Measurements from ENCODE around the gene RNF141.

RNF141 gene

GRCh38 chr11:10541561-10541930, 559 bp upstream of the RNF141 start:
- no peak for DNase-seq (ENCODE audit: low read depth, low spot score)
- Histone ChIP-seq H3K9ac (ENCODE audit: insufficient read length) (peak overlapping the region; percentile 91), H3K27ac (peak overlapping the region; percentile 62), H3K9me3 (ENCODE audit: low read depth, low read length) (peaks cover 5% of the 10 kb centered on the region; the same call in 1 of the 2 replicates), H3K4me3 (peak overlapping the region; percentile 78), H3K36me3 (ENCODE audit: insufficient read depth, low read length) (peaks cover 6% of the 10 kb centered on the region; the same call in 1 of the 2 replicates)
- TF ChIP-seq EZH2 (IDR thresholded peaks at IDR 0.05) (no peak), POLR2AphosphoS5 (IDR thresholded peaks at IDR 0.05; ENCODE audit: borderline replicate concordance, low read depth, low read length) (no peak), FOXP2 (optimal IDR thresholded peaks at IDR 0.05; ENCODE audit: control extremely low read depth, extremely low read length, insufficient read depth) (no peak)

GRCh38 chr11:10540546-10540914, 457 bp downstream of the RNF141 start:
- peaks cover 3% of the 10 kb centered on the region; the same call in 1 of the 2 replicates for H3K36me3 ChIP-seq (ENCODE audit: insufficient read depth, low read length)
- no peak for DNase-seq (ENCODE audit: low read depth, low spot score)

GRCh38 chr11:10539339-10539738, 1.6 kb downstream of the RNF141 start:
- no peak for DNase-seq (ENCODE audit: low read depth, low spot score)
- H3K36me3 ChIP-seq (ENCODE audit: insufficient read depth, low read length) = 0 out of 2 replicates have a peak, but pooled peaks cover 3% of the 10 kb centered on the region
- H3K9me3 ChIP-seq (ENCODE audit: low read depth, low read length) = no peaks in the 10 kb centered on the region
- peak overlapping the region; percentile 78 for H3K4me3 ChIP-seq
- H3K9ac ChIP-seq (ENCODE audit: insufficient read length) = peak overlapping the region; percentile 91
- peak overlapping the region; percentile 59 for H3K27ac ChIP-seq
- no peak for TF ChIP-seq FOXP2 (optimal IDR thresholded peaks at IDR 0.05; ENCODE audit: control extremely low read depth, extremely low read length, insufficient read depth)
- TF ChIP-seq POLR2AphosphoS5 (IDR thresholded peaks at IDR 0.05; ENCODE audit: borderline replicate concordance, low read depth, low read length) = no peak
- no peak for TF ChIP-seq EZH2 (IDR thresholded peaks at IDR 0.05)

More at GRCh38 chr11:10540546-10540914, 457 bp downstream of the RNF141 start:
- peak overlapping the region; percentile 91 for H3K9ac ChIP-seq (ENCODE audit: insufficient read length)
- TF ChIP-seq EZH2 (IDR thresholded peaks at IDR 0.05) (no peak), POLR2AphosphoS5 (IDR thresholded peaks at IDR 0.05; ENCODE audit: borderline replicate concordance, low read depth, low read length) (no peak), FOXP2 (optimal IDR thresholded peaks at IDR 0.05; ENCODE audit: control extremely low read depth, extremely low read length, insufficient read depth) (no peak)
- peak overlapping the region; percentile 65; the same call in 1 of the 2 replicates for H3K27ac ChIP-seq
- no peaks in the 10 kb centered on the region for H3K9me3 ChIP-seq (ENCODE audit: low read depth, low read length)
- peak overlapping the region; percentile 78 for H3K4me3 ChIP-seq

DNA sequence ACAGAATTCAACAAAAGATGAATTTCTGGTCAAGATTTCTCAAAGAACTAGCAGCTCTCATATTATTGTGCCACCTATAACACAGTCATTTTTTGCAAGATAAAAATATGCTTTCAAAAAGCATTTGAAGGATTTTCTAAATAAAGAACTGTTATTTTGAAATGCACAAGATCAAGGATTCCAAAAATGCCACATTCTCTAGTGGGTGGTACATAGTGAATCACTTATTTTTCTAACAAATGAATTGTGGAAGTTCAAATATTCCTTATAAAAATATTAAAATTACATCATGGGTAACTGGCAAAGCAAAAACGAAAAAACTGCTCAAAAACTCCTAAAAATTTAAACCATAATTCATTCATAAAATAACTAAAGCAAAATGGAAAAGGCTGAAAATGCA, 2.1 kb downstream of the RNF141 start:
- TF ChIP-seq POLR2AphosphoS5 (IDR thresholded peaks at IDR 0.05; ENCODE audit: borderline replicate concordance, low read depth, low read length) (no peak), FOXP2 (optimal IDR thresholded peaks at IDR 0.05; ENCODE audit: control extremely low read depth, extremely low read length, insufficient read depth) (no peak), EZH2 (IDR thresholded peaks at IDR 0.05) (no peak)
- DNase-seq (ENCODE audit: low read depth, low spot score) = no peak
- H3K9me3 ChIP-seq (ENCODE audit: low read depth, low read length) = no peaks in the 10 kb centered on the region
- peaks cover 7% of the 10 kb centered on the region for H3K36me3 ChIP-seq (ENCODE audit: insufficient read depth, low read length)
- H3K9ac ChIP-seq (ENCODE audit: insufficient read length) = peak overlapping the region; percentile 65
- peak overlapping the region; percentile 59 for H3K27ac ChIP-seq
- peak overlapping the region; percentile 78 for H3K4me3 ChIP-seq

DNA sequence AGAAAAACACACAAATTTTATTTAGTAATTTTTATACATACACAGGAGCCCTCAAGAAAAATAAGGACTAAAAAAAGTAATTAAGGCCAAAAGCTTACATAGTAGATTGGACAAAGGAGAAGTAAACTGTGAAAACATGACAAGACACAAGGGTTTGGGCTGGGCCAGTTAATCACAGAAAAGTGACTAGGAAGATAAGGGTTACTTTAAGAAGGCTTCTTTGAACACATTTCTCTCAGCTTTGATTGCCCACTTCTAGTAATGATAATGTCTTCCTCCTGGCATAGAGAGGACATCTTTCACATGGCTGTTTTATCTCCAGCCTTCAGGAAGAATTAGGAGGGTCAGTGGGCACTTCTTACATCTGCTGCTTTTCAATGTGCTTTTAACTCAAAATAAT, 3.4 kb downstream of the RNF141 start:
- no peak overlapping the region for H3K9ac ChIP-seq (ENCODE audit: insufficient read length)
- TF ChIP-seq EZH2 (IDR thresholded peaks at IDR 0.05) (no peak), POLR2AphosphoS5 (IDR thresholded peaks at IDR 0.05; ENCODE audit: borderline replicate concordance, low read depth, low read length) (no peak), FOXP2 (optimal IDR thresholded peaks at IDR 0.05; ENCODE audit: control extremely low read depth, extremely low read length, insufficient read depth) (no peak)
- H3K36me3 ChIP-seq (ENCODE audit: insufficient read depth, low read length) = peaks cover 18% of the 10 kb centered on the region
- H3K27ac ChIP-seq = peak overlapping the region; percentile 51; the same call in 1 of the 2 replicates
- DNase-seq (ENCODE audit: low read depth, low spot score) = no peak
- H3K9me3 ChIP-seq (ENCODE audit: low read depth, low read length) = no peaks in the 10 kb centered on the region
- H3K4me3 ChIP-seq = no peak overlapping the region

GRCh38 chr11:10534316-10534715, 6.7 kb downstream of the RNF141 start:
- no peak overlapping the region for H3K27ac ChIP-seq
- TF ChIP-seq FOXP2 (optimal IDR thresholded peaks at IDR 0.05; ENCODE audit: control extremely low read depth, extremely low read length, insufficient read depth) (no peak), POLR2AphosphoS5 (IDR thresholded peaks at IDR 0.05; ENCODE audit: borderline replicate concordance, low read depth, low read length) (no peak), EZH2 (IDR thresholded peaks at IDR 0.05) (no peak)
- no peak for DNase-seq (ENCODE audit: low read depth, low spot score)

DNA sequence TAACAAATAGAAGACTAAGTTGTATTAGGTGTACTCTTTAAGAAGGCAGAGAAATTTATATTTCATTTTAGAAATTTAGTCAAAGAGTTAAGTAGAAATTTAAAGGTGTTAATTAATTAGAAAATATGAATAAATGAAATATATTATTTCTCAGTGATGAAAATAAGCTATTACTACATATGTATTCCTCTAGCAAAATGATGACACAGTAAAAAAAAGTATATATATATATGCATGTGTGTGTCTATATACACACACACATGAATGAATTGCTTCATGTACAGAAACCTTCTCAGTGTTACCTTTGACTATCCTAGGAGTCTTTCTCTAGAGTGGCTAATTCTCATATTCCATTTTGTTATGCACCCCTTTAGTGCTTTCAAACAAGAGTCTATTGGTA, 7.7 kb downstream of the RNF141 start:
- H3K36me3 ChIP-seq (ENCODE audit: insufficient read depth, low read length) = peaks cover 55% of the 10 kb centered on the region
- no peak overlapping the region for H3K27ac ChIP-seq
- H3K9me3 ChIP-seq (ENCODE audit: low read depth, low read length) = no peaks in the 10 kb centered on the region
- no peak overlapping the region for H3K9ac ChIP-seq (ENCODE audit: insufficient read length)
- H3K4me3 ChIP-seq = no peak overlapping the region
- TF ChIP-seq EZH2 (IDR thresholded peaks at IDR 0.05) (no peak), FOXP2 (optimal IDR thresholded peaks at IDR 0.05; ENCODE audit: control extremely low read depth, extremely low read length, insufficient read depth) (no peak), POLR2AphosphoS5 (IDR thresholded peaks at IDR 0.05; ENCODE audit: borderline replicate concordance, low read depth, low read length) (no peak)
- DNase-seq (ENCODE audit: low read depth, low spot score) = no peak

More at GRCh38 chr11:10534316-10534715, 6.7 kb downstream of the RNF141 start:
- Histone ChIP-seq H3K9me3 (ENCODE audit: low read depth, low read length) (no peaks in the 10 kb centered on the region), H3K36me3 (ENCODE audit: insufficient read depth, low read length) (peaks cover 47% of the 10 kb centered on the region), H3K9ac (ENCODE audit: insufficient read length) (no peak overlapping the region), H3K4me3 (no peak overlapping the region)

DNA sequence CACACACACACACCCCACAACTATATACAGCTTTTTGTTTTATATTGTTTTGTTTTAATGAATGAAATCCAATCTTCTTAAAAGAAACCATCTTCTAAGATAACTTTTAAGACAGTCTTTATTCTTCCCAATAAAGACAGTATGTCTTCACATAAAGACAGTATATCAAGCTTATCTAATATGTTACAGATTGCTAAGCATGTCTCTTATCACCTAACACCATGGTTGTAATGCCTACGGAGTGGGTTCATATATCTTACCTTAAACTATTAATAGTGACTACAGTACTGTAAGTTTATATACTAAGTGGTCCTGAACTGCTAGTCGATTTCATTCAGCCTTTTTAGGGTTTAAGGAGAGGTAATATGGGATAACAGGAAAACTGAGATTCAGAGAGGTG, 8.5 kb downstream of the RNF141 start:
- no peak overlapping the region for H3K27ac ChIP-seq
- TF ChIP-seq POLR2AphosphoS5 (IDR thresholded peaks at IDR 0.05; ENCODE audit: borderline replicate concordance, low read depth, low read length) (no peak), FOXP2 (optimal IDR thresholded peaks at IDR 0.05; ENCODE audit: control extremely low read depth, extremely low read length, insufficient read depth) (no peak), EZH2 (IDR thresholded peaks at IDR 0.05) (no peak)
- H3K36me3 ChIP-seq (ENCODE audit: insufficient read depth, low read length) = peaks cover 58% of the 10 kb centered on the region
- DNase-seq (ENCODE audit: low read depth, low spot score) = no peak
- H3K9ac ChIP-seq (ENCODE audit: insufficient read length) = no peak overlapping the region
- no peaks in the 10 kb centered on the region for H3K9me3 ChIP-seq (ENCODE audit: low read depth, low read length)
- no peak overlapping the region for H3K4me3 ChIP-seq

- Histone ChIP-seq H3K9ac (ENCODE audit: insufficient read length) (no peak overlapping the region), H3K9me3 (ENCODE audit: low read depth, low read length) (no peaks in the 10 kb centered on the region), H3K27ac (peak overlapping the region; percentile 91), H3K36me3 (ENCODE audit: insufficient read depth, low read length) (peaks cover 85% of the 10 kb centered on the region), H3K4me3 (no peak overlapping the region)
- DNase-seq (ENCODE audit: low read depth, low spot score) = no peak
- TF ChIP-seq FOXP2 (optimal IDR thresholded peaks at IDR 0.05; ENCODE audit: control extremely low read depth, extremely low read length, insufficient read depth) (no peak), EZH2 (IDR thresholded peaks at IDR 0.05) (no peak), POLR2AphosphoS5 (IDR thresholded peaks at IDR 0.05; ENCODE audit: borderline replicate concordance, low read depth, low read length) (no peak)
Observed at GRCh38 chr11:10529279-10529678, 11.7 kb downstream of the RNF141 start.

All from SK-N-MC (cell line).